Immature natural killer cell (primary cell): Measurements from ENCODE around the gene DSC2. TPM values are rescaled to one million over a fixed set of nuclear protein-coding genes. Genes with fewer than 3 reads are reported as not detected.

ENCODE experiments used
- DNase-seq, 3 donors: peaks; one replicate each; pipeline ENCODE4 v3.0.0; 2022; ENCODE audit warnings: mixed read lengths in 1 of 3
- H3K27ac Mint-ChIP-seq, 6 donors: one replicate each; pipeline ENCODE4 v1.8.0; 2020; ENCODE audit warnings: mixed read lengths in 6 of 6, mild to moderate bottlenecking in 5 of 6, inconsistent platforms in 4 of 6, moderate library complexity in 3 of 6
- H3K27me3 Mint-ChIP-seq, 3 donors: one replicate each; pipeline ENCODE4 v1.8.0; 2020 to 2021; ENCODE audit warnings: low read depth in 3 of 3, mild to moderate bottlenecking in 3 of 3, mixed read lengths in 3 of 3, moderate library complexity in 3 of 3, inconsistent platforms in 1 of 3
- H3K36me3 Mint-ChIP-seq, 3 donors: one replicate each; pipeline ENCODE4 v1.8.0; 2020; ENCODE audit warnings: mixed read lengths in 3 of 3, inconsistent platforms in 2 of 3, mild to moderate bottlenecking in 2 of 3
- H3K4me1 Mint-ChIP-seq, 2 donors: one replicate each; pipeline ENCODE4 v1.8.0; 2020; ENCODE audit warnings: inconsistent platforms in 2 of 2, mild to moderate bottlenecking in 2 of 2, mixed read lengths in 2 of 2, moderate library complexity in 1 of 2
- H3K4me3 Mint-ChIP-seq, 5 donors: one replicate each; pipeline ENCODE4 v1.8.0; 2020; ENCODE audit warnings: mild to moderate bottlenecking in 5 of 5, mixed read lengths in 5 of 5, inconsistent platforms in 3 of 5, moderate library complexity in 3 of 5
- H3K9me3 Mint-ChIP-seq, 6 donors: one replicate each; pipeline ENCODE4 v1.8.0; 2020; ENCODE audit warnings: mild to moderate bottlenecking in 6 of 6, mixed read lengths in 6 of 6, inconsistent platforms in 4 of 6, moderate library complexity in 3 of 6
- polyA plus RNA-seq, 3 donors: library from polyadenylated mRNA; unstranded; fragments of 300-500 nt; fragmentation: Illumina TruSeq; gene quantifications; one replicate each; pipeline ENCODE4 v1.2.3, GENCODE V29; 2021

Gene DSC2
- polyA plus RNA-seq, 3 donors from 2014 or later = not detected

DNA sequence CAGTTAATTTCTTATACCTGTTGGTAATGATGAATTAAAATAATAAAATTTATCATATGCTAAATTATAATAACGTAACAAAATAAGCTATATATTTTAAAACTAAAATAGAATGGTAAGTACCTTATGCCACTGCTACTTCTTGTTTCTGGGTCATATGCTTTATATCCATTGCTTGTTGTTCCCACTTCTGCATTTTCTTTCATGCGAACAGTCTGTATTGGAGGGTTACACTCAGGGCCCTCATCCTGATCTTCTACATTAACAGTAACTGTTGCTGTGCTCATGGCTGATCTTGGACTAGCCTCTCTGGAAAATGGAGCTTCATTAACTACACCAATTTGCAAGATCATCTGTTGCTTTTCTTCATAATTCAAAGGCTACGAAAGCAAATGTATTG lies 22.2 kb downstream of the DSC2 start:
- Mint-ChIP-seq H3K27ac (no peak overlapping the region), H3K36me3 (no peaks in the 10 kb centered on the region), H3K27me3 (peaks cover 0 to 7% (median 0%) of the 10 kb centered on the region in 3 donors), H3K4me1 (no peaks in the 10 kb centered on the region), H3K9me3 (peaks cover 0 to 17% (median 6%) of the 10 kb centered on the region in 6 donors), H3K4me3 (no peak overlapping the region)
- DNase-seq = no peak

GRCh38 chr18:31077878-31078277 lies 24.3 kb downstream of the DSC2 start:
- no peaks in the 10 kb centered on the region for H3K36me3 Mint-ChIP-seq
- H3K9me3 Mint-ChIP-seq = peaks cover 5 to 18% (median 9%) of the 10 kb centered on the region in 6 donors
- no peaks in the 10 kb centered on the region for H3K4me1 Mint-ChIP-seq
- no peak for DNase-seq
- H3K4me3 Mint-ChIP-seq = no peak overlapping the region
- peaks cover 0 to 7% (median 0%) of the 10 kb centered on the region in 3 donors for H3K27me3 Mint-ChIP-seq
- H3K27ac Mint-ChIP-seq = no peak overlapping the region

DNA sequence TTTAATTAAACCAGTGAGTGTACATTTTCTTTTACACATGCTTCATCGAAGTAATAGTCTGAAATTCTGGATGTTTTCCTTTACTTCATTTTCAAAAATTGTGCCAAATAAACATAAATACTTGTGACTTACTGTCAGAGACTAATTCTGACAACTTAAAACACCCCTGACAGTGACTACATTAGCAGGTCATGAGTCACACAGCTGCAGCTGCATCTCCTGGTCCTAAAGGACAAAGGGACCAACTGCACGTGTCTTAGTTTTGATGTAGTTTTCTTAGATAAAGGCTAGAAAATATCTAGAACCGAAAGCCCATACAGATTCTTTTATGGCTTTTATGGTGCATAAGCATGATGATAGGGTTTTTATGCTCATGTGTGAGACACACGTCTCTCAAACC lies 30.0 kb downstream of the DSC2 start:
- no peak overlapping the region for H3K27ac Mint-ChIP-seq
- no peak overlapping the region for H3K4me3 Mint-ChIP-seq
- peaks cover 5 to 21% (median 10%) of the 10 kb centered on the region in 6 donors for H3K9me3 Mint-ChIP-seq
- H3K36me3 Mint-ChIP-seq = no peaks in the 10 kb centered on the region
- no peaks in the 10 kb centered on the region for H3K4me1 Mint-ChIP-seq
- H3K27me3 Mint-ChIP-seq = peaks cover 0 to 2% (median 0%) of the 10 kb centered on the region in 3 donors
- DNase-seq = no peak

GRCh38 chr18:31070206-31070605 lies 32.0 kb downstream of the DSC2 start:
- Mint-ChIP-seq H3K36me3 (no peaks in the 10 kb centered on the region), H3K27ac (no peak overlapping the region), H3K4me1 (no peaks in the 10 kb centered on the region)

DNA sequence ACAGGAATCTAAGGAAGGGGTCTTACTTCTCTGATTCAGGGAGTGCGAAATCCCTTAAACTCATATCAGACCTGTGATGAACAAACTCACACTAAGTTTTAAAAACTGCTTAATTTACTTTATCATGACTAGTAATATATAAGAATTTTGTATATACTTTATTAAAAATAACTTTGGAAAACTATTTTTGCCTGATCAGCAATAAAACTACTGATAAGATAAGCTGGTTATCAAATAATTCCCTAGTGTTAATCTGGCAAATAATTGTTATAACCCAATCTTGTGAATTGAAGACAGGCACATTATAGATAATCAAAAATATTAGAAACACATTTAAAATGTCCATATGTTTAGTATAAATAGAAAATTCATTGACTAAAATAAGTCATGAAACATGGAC lies 36.0 kb downstream of the DSC2 start:
- Mint-ChIP-seq H3K4me3 (no peak overlapping the region), H3K4me1 (no peaks in the 10 kb centered on the region), H3K27ac (no peak overlapping the region), H3K36me3 (no peaks in the 10 kb centered on the region), H3K27me3 (peaks cover 0 to 2% (median 0%) of the 10 kb centered on the region in 3 donors), H3K9me3 (peaks cover 2 to 22% (median 5%) of the 10 kb centered on the region in 6 donors)
- DNase-seq = no peak

More at GRCh38 chr18:31070206-31070605, 32.0 kb downstream of the DSC2 start:
- Mint-ChIP-seq H3K4me3 (no peak overlapping the region), H3K9me3 (peaks cover 8 to 13% (median 9%) of the 10 kb centered on the region in 6 donors), H3K27me3 (peaks cover 0 to 2% (median 0%) of the 10 kb centered on the region in 3 donors)
- DNase-seq = no peak

GRCh38 chr18:31065036-31065773 lies 37.0 kb downstream of the DSC2 start:
- no peak for DNase-seq

DNA sequence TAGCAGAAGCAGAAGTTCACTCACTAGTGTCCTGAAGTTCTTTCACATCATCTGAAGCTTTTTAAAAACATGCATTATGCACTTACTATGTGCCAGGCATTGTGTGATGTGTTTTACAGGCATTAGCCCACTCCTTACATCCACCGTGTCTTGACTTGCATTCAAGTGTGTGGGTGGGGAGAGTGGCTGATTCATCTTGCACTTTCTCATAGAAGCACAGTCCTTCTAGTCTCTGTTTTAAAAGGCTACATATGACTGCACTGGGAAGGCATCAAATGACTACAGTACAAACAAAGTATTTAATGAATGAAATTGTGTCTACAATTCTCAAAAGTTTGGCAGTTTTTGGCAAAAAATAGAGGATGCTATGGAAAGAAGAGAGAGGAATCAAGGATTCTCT lies 38.1 kb downstream of the DSC2 start:
- H3K9me3 Mint-ChIP-seq = peaks cover 3 to 20% (median 7%) of the 10 kb centered on the region in 6 donors
- DNase-seq = no peak
- no peak overlapping the region for H3K27ac Mint-ChIP-seq
- no peaks in the 10 kb centered on the region for H3K4me1 Mint-ChIP-seq
- no peak overlapping the region for H3K4me3 Mint-ChIP-seq
- no peaks in the 10 kb centered on the region for H3K36me3 Mint-ChIP-seq
- peaks cover 0 to 2% (median 0%) of the 10 kb centered on the region in 3 donors for H3K27me3 Mint-ChIP-seq

More at GRCh38 chr18:31065036-31065773, 37.0 kb downstream of the DSC2 start:
- Mint-ChIP-seq H3K4me1 (no peaks in the 10 kb centered on the region), H3K27me3 (peaks cover 0 to 2% (median 0%) of the 10 kb centered on the region in 3 donors), H3K27ac (no peak overlapping the region), H3K9me3 (peaks cover 2 to 25% (median 7%) of the 10 kb centered on the region in 6 donors), H3K4me3 (no peak overlapping the region), H3K36me3 (no peaks in the 10 kb centered on the region)

DNA sequence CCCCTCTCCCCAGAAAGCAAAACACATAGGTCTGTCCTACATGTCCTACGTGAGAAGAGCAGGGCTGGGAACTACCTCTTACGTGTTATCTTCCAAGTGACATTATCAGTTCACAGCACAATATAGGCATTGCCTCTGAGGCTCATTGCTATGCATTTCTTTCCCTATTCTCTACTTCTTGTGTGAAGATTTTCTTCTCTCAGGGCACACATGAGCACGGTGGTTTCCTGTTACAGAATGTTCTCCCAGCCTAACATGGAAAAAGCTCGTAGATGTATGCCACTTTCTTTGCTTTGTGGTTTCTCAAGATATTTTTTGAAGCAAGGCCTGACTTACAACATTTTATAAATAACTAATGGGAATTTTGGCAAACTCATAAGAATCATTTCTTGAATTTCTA lies 40.3 kb downstream of the DSC2 start:
- Mint-ChIP-seq H3K27me3 (no peaks in the 10 kb centered on the region), H3K36me3 (no peaks in the 10 kb centered on the region), H3K9me3 (peaks cover 0 to 25% (median 7%) of the 10 kb centered on the region in 6 donors), H3K27ac (no peak overlapping the region), H3K4me1 (no peaks in the 10 kb centered on the region), H3K4me3 (no peak overlapping the region)
- no peak for DNase-seq

DNA sequence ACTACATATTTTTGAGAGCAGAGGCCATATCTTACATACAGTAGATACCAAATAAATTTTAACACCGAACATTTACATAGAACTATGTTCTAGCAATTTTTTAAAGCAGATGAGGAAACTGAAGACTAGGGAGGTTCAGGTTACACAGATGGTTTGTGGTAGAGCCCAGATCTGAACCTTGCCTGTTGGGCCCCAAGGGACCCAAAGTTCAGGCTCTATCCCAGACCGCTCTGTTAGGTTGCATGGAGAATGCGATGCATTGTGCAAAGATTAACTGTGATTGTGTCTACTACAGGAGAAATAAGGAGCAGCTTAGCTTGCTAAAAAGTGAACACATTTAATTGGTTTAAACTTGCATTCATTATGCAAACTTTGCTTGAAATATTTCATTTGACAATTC lies 43.3 kb downstream of the DSC2 start:
- no peaks in the 10 kb centered on the region for H3K4me1 Mint-ChIP-seq
- H3K27ac Mint-ChIP-seq = no peak overlapping the region
- no peak overlapping the region for H3K4me3 Mint-ChIP-seq
- no peaks in the 10 kb centered on the region for H3K36me3 Mint-ChIP-seq
- H3K9me3 Mint-ChIP-seq = peaks cover 3 to 17% (median 6%) of the 10 kb centered on the region in 6 donors
- no peaks in the 10 kb centered on the region for H3K27me3 Mint-ChIP-seq
- no peak for DNase-seq

DNA sequence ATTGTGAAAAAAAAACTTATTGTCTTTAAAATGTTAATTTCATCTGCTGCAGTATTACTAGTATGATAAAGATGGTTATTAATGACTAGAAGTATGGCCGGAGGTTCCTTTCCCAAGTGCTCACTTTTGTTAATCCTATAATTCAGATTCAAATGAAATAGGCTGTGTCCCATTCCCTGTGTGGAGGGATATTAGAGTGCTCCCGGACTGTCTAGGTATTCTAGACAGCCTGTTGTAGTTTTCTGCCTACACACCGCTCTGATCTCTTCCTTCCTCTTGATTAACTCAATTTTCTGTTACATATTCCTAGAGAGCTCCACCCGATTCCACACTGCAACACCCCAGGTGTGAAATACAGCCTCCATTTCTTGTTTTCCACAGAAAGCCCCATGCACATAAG lies 44.3 kb downstream of the DSC2 start:
- DNase-seq = no peak
- no peaks in the 10 kb centered on the region for H3K27me3 Mint-ChIP-seq
- H3K4me3 Mint-ChIP-seq = no peak overlapping the region
- H3K27ac Mint-ChIP-seq = no peak overlapping the region
- H3K4me1 Mint-ChIP-seq = no peaks in the 10 kb centered on the region
- H3K9me3 Mint-ChIP-seq = peaks cover 3 to 19% (median 6%) of the 10 kb centered on the region in 6 donors
- H3K36me3 Mint-ChIP-seq = no peaks in the 10 kb centered on the region

- Mint-ChIP-seq H3K4me3 (no peak overlapping the region), H3K9me3 (peaks cover 6 to 27% (median 8%) of the 10 kb centered on the region in 6 donors), H3K27me3 (no peaks in the 10 kb centered on the region), H3K4me1 (no peaks in the 10 kb centered on the region), H3K36me3 (no peaks in the 10 kb centered on the region), H3K27ac (no peak overlapping the region)
- DNase-seq = no peak
These were observed 45.2 kb downstream of the DSC2 start for GRCh38 chr18:31057051-31057450.

DNA sequence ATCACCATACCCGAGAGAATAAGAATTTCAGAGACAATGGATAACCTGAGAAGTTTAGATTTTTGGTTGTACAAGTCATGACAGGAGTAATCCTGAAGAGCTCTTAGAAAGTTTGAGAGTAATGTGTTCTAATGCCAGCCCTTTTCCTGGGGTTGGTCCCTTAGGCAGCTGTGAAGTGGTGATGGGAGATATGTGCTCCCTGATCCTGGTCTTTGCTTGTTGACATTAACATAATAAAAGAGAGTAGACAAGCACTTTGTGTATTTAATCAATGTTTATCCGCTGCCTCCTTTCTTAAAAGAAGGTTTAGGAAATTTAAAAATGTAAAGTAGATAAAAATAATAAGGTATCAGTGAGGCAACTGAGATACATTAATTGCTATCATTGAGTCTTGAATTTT lies 45.9 kb downstream of the DSC2 start:
- no peaks in the 10 kb centered on the region for H3K36me3 Mint-ChIP-seq
- no peak overlapping the region for H3K4me3 Mint-ChIP-seq
- no peaks in the 10 kb centered on the region for H3K27me3 Mint-ChIP-seq
- DNase-seq = no peak
- H3K9me3 Mint-ChIP-seq = peaks cover 5 to 27% (median 8%) of the 10 kb centered on the region in 6 donors
- no peaks in the 10 kb centered on the region for H3K4me1 Mint-ChIP-seq
- no peak overlapping the region for H3K27ac Mint-ChIP-seq

GRCh38 chr18:31050635-31051034 lies 51.6 kb downstream of the DSC2 start:
- no peaks in the 10 kb centered on the region for H3K36me3 Mint-ChIP-seq
- no peak overlapping the region for H3K27ac Mint-ChIP-seq
- no peaks in the 10 kb centered on the region for H3K4me1 Mint-ChIP-seq
- no peaks in the 10 kb centered on the region for H3K27me3 Mint-ChIP-seq
- DNase-seq = no peak
- peaks cover 4 to 32% (median 9%) of the 10 kb centered on the region in 6 donors for H3K9me3 Mint-ChIP-seq
- no peak overlapping the region for H3K4me3 Mint-ChIP-seq

DNA sequence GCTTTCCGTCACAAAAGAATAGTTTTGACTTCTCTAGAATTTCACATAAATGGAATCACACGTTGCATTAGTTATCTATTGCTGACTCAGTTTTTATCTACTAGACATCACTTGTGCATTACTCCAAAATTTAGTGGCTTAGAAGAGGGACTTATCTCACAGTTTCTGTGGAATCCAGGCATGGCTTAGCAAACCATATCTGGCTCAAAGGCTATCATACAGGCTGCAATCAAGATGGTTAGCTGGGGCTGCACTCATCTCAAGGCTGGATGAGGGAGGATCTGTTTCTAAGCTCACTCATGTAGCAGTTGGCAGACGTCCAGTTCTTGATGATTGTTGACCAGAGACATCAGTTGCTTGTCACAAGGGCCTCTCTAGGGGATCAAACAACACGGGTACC lies 53.0 kb downstream of the DSC2 start:
- Mint-ChIP-seq H3K27ac (no peak overlapping the region), H3K9me3 (peaks cover 2 to 41% (median 9%) of the 10 kb centered on the region in 6 donors), H3K27me3 (peaks cover 2 to 5% (median 3%) of the 10 kb centered on the region in 3 donors), H3K36me3 (no peaks in the 10 kb centered on the region), H3K4me3 (no peak overlapping the region), H3K4me1 (no peaks in the 10 kb centered on the region)
- DNase-seq = no peak

DNA sequence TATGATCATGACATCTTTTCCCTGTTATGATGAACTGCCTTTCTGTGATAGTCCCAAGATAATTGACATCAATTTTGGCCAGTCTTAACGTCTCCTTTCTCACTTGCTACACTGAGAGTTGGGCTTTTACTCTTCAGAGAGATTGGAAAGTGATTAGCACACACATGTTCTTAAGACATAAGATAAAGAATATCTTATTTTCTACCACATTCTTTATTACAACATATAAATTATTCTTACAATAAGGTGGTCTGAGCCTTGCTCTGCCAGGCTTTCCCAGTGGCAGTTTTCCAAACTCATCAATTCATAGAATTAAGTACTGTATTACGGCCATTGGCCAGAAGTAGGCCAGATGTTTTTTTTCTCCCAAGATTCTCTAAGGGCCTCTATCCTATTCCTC lies 54.0 kb downstream of the DSC2 start:
- Mint-ChIP-seq H3K27me3 (peaks cover 2 to 14% (median 13%) of the 10 kb centered on the region in 3 donors), H3K4me3 (no peak overlapping the region), H3K9me3 (peaks cover 8 to 50% (median 14%) of the 10 kb centered on the region in 6 donors), H3K36me3 (peaks cover 0 to 3% (median 3%) of the 10 kb centered on the region in 3 donors), H3K4me1 (no peaks in the 10 kb centered on the region), H3K27ac (no peak overlapping the region)
- no peak for DNase-seq
